HG03196 (cell line): ENCODE results near the gene PEX10.
"Not testable (repeated sequence)": the region's sequence is repeated elsewhere in the genome, so short reads cannot be mapped to it uniquely, and the experiment has no call there.

Experiments used
- ATAC-seq: cut with Tn5 transposase; IDR thresholded peaks from one replicate; pipeline ENCODE4 v1.9.1; 2021; ENCODE audit not compliant: unreplicated experiment

The PEX10 gene

DNA sequence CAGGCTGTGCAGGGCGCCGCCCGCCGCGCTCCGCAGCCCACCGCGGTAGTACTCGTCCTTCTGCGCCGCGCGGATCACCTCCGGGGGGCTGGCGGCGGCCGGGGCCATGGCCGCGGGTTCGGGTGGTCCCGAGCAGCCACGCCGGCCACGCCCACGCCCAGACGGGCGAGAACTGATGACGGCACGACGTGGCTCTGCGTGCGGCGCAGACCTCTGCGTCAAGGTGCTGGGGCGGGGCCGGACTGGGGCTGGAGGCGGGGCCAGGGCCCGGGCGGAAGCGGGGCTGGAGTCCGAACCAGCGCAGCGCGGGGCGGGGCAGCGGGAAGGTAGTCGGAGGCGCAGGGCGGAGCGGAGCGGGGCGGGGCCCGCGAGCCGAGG is at the start of gene PEX10:
Gene PEX10, minus strand, starts transcription at position 170 of the 378 bp plus-strand sequence. Its CDS starts 62 bp downstream, at position 108.
- peak; percentile 61 for ATAC-seq

DNA sequence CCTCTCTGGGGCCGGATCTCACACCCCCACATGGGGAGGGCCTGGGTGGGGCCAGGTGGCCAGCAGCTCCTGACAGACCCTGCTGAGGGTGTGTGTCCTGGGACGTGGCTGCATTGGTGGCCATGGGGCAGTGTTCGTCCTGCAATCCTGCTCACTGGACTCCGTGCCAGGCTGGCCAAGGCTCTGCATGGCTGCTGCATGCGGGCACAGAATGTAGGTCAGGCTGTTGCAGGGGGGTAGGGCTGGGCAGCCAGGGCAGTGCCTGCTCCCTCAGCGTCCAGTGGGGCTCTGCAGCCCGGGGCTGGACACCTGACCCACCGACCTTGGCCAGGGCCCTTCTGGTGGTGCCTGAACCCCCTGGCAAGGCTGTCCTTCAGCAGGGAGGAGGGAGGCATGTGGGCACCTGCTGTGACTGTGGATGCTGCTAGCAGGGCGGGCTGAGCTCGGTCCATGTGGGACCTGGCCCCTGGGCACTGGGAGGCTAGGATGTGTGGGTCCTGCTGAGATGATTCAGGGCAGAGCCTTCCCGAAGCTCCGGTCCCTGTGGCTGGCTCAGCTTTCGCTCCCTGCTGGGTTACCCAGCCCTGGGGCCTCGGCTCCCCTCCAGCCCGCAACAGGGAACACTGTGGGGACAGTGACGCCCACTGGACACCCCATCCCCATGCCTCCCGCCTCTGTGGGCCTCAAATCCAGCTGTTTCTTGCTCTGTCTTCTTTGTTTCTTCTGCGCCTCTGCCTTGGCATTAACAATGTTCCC is 48.8 kb upstream of the PEX10 start:
- no peak for ATAC-seq

- ATAC-seq = no peak
These were observed 47.8 kb upstream of the PEX10 start for GRCh38 chr1:2460203-2460602.

DNA sequence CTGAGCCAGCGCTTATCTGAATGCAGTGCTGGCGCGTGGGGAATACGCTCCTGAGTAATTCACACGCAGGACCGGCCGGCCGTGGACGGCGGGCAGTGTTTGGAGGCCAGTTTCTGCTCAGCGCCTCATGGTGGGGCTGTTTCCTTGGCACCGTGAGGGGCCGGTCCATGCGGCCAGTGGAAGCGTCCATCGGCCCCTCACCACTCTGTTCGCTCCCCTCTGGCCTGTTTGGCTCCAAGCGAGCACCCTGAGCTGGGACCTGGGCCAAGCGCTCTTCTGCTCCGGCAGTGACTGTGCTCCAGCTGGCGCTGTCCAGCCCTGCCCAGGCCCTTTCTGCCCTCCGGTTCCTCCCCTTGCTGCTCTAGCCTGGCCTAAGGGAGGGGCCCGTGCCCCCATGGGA is 47.4 kb upstream of the PEX10 start:
- ATAC-seq = no peak

DNA sequence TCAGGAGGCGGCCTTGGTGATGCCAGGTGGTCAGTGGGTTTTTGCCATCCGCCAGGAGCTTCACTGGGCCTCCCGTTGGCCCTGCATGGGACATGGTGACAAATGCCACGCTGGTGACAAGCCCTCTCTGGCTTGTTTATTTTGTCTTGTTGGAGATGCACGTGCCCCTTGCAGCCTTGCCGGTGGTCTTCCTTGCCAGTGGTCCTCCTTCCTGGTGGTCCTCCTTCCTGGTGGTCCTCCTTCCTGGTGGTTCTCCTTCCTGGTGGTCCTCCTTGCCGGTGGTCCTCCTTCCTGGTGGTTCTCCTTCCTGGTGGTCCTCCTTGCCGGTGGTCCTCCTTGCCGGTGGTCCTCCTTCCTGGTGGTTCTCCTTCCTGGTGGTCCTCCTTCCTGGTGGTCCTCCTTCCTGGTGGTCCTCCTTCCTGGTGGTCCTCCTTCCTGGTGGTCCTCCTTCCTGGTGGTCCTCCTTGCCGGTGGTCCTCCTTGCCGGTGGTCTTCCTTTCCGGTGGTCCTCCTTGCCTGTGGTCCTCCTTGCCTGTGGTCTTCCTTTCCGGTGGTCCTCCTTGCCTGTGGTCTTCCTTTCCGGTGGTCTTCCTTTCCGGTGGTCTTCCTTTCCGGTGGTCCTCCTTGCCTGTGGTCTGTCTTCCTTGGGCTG is 46.9 kb upstream of the PEX10 start:
- not testable (repeated sequence) for ATAC-seq

DNA sequence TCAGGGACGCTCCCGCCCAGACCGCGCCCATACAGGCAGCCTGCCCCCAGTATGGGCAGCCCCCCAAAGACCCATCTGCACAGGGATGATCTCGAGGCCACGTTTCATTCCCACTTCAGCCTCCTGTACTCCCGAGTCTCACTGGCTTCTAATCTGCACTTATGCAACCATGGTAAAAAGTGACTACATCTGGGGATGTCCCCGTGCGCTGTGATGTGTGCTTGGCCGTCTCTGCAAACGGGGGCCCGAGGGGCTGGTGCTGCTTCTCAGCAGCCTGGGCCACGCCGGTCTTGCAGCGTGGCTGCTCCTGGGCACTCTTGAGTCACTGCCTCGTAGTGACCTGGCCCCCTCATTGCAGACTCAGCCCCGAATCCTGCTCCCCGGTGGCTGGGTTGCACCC is 46.3 kb upstream of the PEX10 start:
- ATAC-seq = no peak

DNA sequence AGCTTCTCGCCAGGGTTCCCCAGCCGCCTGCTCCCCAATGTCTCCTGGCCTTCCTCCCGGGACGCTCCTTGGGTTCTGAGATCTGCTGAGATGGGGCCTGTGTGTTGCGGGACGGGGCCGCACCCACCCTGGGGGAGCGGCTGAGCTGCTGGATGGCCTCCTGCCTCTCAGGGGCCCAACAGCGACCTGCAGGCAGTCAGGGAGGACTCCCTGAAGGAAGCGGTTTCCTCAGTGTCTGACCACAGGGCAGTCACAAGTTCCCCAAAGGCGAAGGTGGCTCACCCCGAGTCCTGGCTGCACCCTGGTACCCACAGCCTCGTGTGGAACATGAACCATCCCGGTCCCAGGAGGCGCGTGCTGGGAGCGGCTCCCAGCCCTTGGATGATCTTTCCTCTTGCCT is 45.1 kb upstream of the PEX10 start:
- ATAC-seq = no peak

DNA sequence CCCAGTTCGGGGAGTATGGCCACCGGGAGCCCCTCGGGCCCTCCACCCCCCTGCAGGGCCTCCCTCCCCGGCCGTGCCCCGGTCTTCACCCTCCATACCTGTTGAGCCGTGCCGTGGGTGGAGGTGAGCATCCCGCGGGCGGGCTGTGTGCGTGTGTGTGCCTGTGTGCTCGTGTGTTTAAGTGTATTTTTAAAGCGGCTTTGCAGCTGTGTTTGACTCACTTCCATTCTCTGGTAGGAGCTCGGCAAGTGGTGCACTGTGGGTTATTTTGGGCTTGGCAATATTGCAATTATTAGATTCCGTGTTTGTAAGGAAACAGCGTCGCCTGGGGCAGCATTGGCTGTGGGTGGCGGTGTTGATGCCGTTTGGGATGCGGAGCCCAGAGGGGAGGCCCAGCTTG is 43.4 kb upstream of the PEX10 start:
- no peak for ATAC-seq

DNA sequence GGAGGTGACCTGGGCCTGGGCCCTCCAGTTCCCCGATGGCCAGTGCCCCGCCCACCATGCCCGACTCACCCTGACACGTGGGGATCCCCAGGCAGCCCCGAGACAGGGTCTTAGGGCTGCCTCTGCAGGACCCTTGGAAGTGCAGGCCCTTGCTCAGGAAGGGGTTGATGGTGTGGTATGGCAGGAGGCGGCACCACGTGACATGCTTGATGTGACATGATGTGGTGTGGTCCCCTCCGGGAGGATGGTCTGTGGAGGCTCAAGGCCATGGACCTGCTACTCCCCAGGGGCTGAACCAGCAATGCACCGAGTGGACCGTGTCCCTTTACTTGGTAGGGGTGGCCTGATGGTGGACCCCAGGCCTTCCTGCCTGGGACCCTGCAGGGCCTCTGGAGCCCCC is 41.9 kb upstream of the PEX10 start:
- no peak for ATAC-seq

GRCh38 chr1:2452932-2453315 is 40.6 kb upstream of the PEX10 start:
- no peak for ATAC-seq

- no peak for ATAC-seq
These were observed 40.0 kb upstream of the PEX10 start for GRCh38 chr1:2452201-2452931.

DNA sequence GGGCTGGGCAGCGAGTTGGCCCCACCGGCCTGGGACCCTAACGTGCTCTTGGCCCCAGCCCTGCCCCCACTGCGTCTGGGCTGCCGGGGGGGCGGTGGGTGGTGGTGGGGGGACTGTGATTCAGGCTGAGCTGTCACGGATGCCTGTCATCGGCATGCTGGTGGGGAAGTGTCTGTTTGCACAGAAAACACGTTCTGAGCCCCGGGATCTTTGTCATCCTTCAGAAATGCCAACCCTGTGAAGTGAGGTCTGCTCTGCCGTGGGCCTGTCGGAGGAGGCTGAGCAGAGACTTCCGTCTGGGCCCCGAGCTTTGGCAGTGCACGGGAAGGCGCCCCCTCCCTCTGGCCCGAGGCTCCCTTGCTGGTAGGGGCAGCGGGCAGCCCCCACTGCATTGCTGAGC is 39.4 kb upstream of the PEX10 start:
- no peak for ATAC-seq

DNA sequence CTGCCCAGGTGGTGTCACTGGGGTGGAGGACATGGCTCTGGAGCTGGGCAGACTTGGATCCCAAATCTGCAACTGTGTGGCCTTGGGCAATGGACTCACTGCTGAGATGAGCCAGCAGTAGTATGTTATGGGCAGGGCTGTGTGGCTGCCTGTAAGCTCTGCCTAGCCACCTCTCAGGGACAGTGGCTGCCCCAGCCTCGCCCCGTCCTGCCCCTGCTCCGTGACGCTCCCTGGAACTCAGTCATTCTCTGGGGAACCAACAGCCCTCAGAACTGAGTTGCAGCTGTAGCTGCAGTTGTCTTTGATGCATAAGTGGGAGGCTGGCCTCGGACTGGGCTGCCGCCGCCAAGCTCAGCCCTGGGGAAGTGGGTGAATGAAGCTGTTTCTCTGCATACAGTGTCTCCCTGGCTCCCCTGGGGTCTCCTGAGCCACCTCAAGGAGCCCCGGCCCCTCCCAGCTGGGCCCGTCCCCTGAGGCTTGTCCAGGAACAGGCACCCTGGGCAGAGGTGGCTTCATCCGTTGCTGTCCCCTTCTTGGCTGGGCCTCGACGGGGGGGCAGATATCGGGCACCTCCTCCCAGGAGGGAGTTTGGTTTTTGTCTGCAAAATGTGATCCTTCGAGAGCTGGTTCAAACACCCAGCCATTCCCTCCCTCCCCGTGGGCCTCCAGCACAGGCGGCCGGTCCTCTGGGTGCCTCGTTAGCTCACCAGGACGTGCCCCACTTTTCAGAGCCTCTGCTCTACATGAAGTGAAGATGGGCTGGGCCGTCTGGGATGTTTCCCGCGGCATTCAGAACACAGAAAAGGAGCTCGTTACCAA is 37.5 kb upstream of the PEX10 start:
- no peak for ATAC-seq

GRCh38 chr1:2448098-2448445 is 35.7 kb upstream of the PEX10 start:
- no peak for ATAC-seq

- ATAC-seq = no peak
These were observed 35.1 kb upstream of the PEX10 start for GRCh38 chr1:2447276-2448097.

- ATAC-seq = no peak
These were observed 34.5 kb upstream of the PEX10 start for GRCh38 chr1:2446861-2447260.

DNA sequence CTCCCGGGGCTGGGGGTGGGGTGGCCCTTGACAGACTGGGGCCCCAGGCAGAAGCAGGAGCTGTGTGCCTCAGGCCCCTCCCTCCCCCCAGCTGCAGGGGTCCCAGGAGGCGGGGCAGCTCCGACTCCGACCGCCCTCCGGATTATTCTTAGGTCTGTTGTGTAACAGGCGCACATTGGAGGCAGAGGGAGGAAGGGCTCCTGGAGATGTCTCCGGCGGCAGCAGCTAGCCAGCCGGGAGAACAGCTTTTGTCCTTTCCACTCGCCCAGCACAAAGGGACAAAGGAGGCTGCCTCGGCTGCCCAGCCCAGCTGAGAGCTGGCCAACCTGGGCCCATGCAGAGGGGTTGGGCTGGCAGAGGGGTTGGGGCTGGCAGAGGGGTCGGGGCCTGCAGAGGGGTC is 34.0 kb upstream of the PEX10 start:
- ATAC-seq = no peak

DNA sequence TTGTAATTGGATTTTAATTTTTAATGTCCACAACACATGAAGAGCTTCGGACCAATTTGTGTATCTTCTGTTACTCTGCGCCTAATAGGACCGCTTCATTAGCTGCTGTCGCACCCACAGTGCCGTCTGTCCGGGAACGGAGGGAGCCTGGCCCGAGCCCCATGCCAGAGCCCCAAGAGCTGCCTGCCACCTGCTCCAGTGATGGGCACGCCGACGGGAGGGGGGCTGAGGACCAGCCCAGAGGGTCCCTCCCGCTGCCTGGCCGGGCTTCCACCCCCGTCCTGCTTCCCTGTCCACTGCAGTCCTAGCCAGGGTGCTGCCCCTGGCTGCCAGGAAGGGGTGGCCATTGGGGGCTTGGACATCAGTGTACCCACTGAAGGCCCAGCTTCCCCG is 33.5 kb upstream of the PEX10 start:
- ATAC-seq = no peak

- ATAC-seq = no peak
These were observed 32.9 kb upstream of the PEX10 start for GRCh38 chr1:2445162-2445822.

DNA sequence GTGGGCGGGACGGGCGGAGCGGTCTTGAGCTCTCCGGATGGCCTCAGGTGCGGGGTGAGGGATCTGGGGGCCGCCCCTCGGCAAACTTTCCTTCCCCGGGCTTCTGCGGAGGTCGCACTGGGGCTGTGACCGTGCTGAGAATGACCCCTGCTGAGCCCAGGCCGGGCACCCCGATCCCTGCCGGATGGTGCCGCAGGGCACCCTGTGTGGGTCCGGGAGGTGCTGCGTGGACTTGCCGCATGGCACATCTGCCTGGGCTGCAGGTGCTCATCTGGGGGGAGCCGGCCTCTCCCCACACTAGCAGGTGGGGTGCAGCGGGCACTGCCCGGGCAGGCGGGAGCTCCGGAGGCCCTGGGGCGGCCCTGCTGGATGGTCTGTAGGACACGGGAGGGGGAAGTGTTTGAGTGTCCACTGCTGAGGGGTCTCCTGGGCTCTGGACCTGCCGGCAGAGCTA is 31.8 kb upstream of the PEX10 start:
- no peak for ATAC-seq
